ENCODE results near the gene NDFIP1.
A peak's percentile ranks its signal among the peaks of the same experiment; 100 is the strongest.

DNA sequence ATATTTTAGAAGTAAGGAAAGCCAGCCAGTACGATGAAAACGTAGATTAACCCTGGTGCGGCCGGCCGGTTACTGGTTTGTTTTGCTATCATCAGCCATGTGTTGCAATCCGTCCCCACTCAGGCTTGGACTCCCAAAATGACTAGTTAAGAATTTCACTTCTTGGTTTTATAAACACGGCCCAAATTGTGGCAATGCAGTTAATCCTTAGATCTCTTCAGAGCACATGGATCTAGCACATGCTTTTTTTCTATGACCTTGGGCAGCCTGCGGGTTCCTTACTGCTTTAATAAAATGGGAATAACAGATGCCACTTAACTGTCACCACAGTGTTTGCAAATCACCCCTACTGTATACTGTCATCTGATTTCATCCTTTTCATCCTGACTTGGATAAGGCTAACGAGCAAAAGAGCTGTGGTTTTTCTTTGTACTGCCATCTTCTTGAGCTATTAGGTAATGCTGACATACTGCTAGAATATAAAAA, 1.5 kb downstream of the NDFIP1 start:
- TF ChIP-seq, protein P1, sequence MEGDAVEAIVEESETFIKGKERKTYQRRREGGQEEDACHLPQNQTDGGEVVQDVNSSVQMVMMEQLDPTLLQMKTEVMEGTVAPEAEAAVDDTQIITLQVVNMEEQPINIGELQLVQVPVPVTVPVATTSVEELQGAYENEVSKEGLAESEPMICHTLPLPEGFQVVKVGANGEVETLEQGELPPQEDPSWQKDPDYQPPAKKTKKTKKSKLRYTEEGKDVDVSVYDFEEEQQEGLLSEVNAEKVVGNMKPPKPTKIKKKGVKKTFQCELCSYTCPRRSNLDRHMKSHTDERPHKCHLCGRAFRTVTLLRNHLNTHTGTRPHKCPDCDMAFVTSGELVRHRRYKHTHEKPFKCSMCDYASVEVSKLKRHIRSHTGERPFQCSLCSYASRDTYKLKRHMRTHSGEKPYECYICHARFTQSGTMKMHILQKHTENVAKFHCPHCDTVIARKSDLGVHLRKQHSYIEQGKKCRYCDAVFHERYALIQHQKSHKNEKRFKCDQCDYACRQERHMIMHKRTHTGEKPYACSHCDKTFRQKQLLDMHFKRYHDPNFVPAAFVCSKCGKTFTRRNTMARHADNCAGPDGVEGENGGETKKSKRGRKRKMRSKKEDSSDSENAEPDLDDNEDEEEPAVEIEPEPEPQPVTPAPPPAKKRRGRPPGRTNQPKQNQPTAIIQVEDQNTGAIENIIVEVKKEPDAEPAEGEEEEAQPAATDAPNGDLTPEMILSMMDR (IDR thresholded peaks at IDR 0.05), result peak in 1 of 6 experiments; percentile 22
- no peak for TF ChIP-seq POLR2A (IDR thresholded peaks at IDR 0.05)

All from Peyer's patch (tissue), 4 donors.